SH-SY5Y (cell line): ENCODE measurements around the gene MPZL1.

Experiments
- GATA2 ChIP-seq: IDR thresholded peaks from 2 replicates; pipeline ENCODE4 v1.6.1; 2011; ENCODE audit warnings: mild to moderate bottlenecking, low read depth, low read length
- GATA3 ChIP-seq: IDR thresholded peaks from 2 replicates; pipeline ENCODE4 v1.6.1; 2011; ENCODE audit warnings: low read depth, mild to moderate bottlenecking, low read length, moderate library complexity

GRCh38 chr1:167765496-167765895 is 43.7 kb downstream of the MPZL1 start:
- TF ChIP-seq GATA2, result no peak
- no peak for TF ChIP-seq GATA3
